HUES64 (cell line): Measurements from ENCODE around the gene CTLA4.

Experiments used
- H3K27ac ChIP-seq: 2 replicates; pipeline ENCODE4 v1.7.0; 2013; ENCODE audit warnings: low read depth, low read length, inconsistent platforms
- H3K27me3 ChIP-seq: 2 replicates; pipeline ENCODE4 v1.6.1; 2013; ENCODE audit warnings: mild to moderate bottlenecking, low read length; ENCODE audit not compliant: insufficient read depth
- H3K36me3 ChIP-seq: 2 replicates; pipeline ENCODE4 v1.6.1; 2013; ENCODE audit warnings: mild to moderate bottlenecking, low read length; ENCODE audit not compliant: insufficient read depth
- H3K4me1 ChIP-seq: 2 replicates; pipeline ENCODE4 v1.6.1; 2013; ENCODE audit warnings: mild to moderate bottlenecking, low read length, moderate library complexity; ENCODE audit not compliant: insufficient read depth
- H3K4me3 ChIP-seq: 2 replicates; pipeline ENCODE4 v1.5.1; 2013; ENCODE audit warnings: mild to moderate bottlenecking, low read length, moderate library complexity
- H3K9ac ChIP-seq: 2 replicates; pipeline ENCODE4 v1.6.1; 2013; ENCODE audit warnings: mild to moderate bottlenecking, low read depth, low read length
- H3K9me3 ChIP-seq: 2 replicates; pipeline ENCODE4 v1.6.1; 2013; ENCODE audit warnings: low read depth, low read length; ENCODE audit not compliant: insufficient read depth
- WGBS: fragments of 150-250, 120-280 bp; methylation state at CpG from one replicate; pipeline ENCODE4 v1.1.7; 2013; ENCODE audit warnings: missing lambda C conversion rate; 5-methylcytosine and 5-hydroxymethylcytosine counted together

The CTLA4 gene

DNA sequence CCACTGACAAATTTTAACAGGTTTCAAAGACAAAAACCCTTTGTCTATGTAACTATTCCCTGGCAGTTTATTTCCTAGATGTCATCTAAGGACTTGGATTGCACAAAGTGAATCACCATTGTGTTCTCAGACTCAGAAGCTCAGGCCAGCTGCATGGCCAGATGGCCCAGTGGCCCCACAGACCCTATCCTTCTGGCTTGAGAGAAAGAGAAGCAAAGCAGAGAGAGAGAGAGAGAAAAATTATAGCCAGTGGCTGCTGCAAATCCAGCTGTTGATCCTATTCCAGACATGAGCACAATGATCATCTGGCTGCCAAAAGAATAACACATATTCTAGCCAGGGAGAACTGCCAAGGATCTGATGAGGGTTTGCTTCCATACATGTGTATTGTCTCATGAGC, 25.8 kb downstream of the CTLA4 start:
- no peaks in the 10 kb centered on the region for H3K4me1 ChIP-seq
- H3K4me3 ChIP-seq: no peak overlapping the region
- H3K27me3 ChIP-seq: no peaks in the 10 kb centered on the region
- H3K9me3 ChIP-seq: no peaks in the 10 kb centered on the region
- H3K27ac ChIP-seq: no peak overlapping the region
- no peak overlapping the region for H3K9ac ChIP-seq
- H3K36me3 ChIP-seq: no peaks in the 10 kb centered on the region

DNA sequence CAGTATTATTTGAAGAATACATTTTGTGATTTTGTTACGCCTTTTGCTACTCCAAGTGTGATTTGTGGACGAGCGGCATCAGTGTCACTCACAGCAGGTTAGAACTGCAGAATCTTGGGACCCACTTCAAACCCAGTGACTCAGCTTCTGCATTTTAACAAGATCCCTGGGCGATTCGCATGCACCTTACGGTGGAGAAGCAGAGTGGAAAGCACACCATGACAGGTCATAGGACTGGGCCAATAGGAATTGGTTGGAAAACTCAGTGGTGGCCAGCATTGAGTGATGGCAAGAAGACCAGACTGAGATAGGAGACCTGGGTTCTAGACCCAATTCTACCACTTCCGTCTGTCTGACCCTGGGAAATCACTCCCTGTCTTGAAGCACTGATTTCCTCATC, 26.3 kb downstream of the CTLA4 start:
- no peak overlapping the region for H3K4me3 ChIP-seq
- no peak overlapping the region for H3K9ac ChIP-seq
- no peaks in the 10 kb centered on the region for H3K4me1 ChIP-seq
- H3K27ac ChIP-seq: no peak overlapping the region
- no peaks in the 10 kb centered on the region for H3K27me3 ChIP-seq
- H3K9me3 ChIP-seq: no peaks in the 10 kb centered on the region
- no peaks in the 10 kb centered on the region for H3K36me3 ChIP-seq
- WGBS: 96% methylated on average over 7 of the region's 7 CpGs

DNA sequence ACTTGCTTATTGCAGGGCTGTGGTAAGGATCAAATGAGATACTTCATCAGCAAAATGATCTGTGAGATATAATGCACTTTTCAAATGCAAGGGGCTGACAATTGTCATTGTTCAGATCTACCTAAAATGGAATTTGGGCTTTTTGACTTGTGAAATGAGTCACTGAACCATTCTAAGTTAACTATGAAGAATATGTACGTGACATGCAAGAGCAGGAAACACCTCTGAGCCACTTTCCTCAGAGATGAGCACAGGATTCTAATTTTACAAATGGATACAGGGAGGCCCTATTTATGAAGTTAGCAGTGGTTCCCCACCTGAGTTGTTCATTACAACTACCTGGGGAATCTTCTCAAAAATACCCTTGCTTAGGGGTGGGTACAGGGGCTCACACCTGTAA, 26.7 kb downstream of the CTLA4 start:
- no peaks in the 10 kb centered on the region for H3K4me1 ChIP-seq
- H3K27ac ChIP-seq: no peak overlapping the region
- 100% methylated on average over 1 of the region's 1 CpG for WGBS
- H3K27me3 ChIP-seq: no peaks in the 10 kb centered on the region
- H3K9ac ChIP-seq: no peak overlapping the region
- no peaks in the 10 kb centered on the region for H3K9me3 ChIP-seq
- no peaks in the 10 kb centered on the region for H3K36me3 ChIP-seq
- no peak overlapping the region for H3K4me3 ChIP-seq

DNA sequence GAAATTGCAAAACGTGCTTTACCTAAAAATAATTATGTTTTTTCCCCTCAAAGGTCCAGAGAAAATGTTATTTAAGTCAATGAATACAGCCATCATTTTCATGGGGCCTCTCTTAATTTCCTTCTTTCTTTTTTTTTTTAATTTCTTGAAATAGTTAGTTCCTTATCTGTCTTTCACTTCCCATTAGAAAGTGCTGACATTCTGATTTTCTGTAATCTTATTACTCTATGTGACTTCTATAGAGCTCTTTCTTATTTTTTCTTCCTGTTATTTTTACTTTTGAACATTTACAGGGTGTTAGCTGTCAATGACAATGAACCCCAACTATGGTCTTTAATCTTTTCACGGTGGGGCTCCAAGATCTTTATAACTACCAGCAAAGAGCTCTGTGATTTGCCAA, 30.0 kb downstream of the CTLA4 start:
- Histone ChIP-seq H3K4me3 (no peak overlapping the region), H3K27me3 (no peaks in the 10 kb centered on the region), H3K4me1 (no peaks in the 10 kb centered on the region), H3K27ac (no peak overlapping the region), H3K9me3 (peaks cover 11% of the 10 kb centered on the region), H3K9ac (no peak overlapping the region), H3K36me3 (no peaks in the 10 kb centered on the region)
- 98% methylated on average over 2 of the region's 2 CpGs for WGBS

DNA sequence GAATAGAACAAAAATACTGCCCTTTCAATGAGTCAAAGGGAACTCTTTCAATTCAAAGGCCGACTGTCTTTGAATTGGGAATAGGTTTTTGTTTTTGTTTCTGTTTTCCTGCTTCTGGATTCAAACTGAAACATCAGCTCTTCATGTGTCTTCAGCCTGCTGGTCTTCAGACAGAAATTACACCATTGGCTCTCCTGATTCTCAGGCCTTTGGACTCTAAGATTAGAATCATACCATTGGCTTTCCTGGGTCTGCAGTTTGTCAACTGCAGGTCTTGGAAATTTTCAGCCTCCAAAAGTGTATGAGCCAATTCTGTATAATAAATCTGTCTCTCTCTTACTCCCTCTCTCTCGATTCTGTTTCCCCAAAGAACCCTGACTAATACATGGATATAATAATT, 31.1 kb downstream of the CTLA4 start:
- Histone ChIP-seq H3K27me3 (no peaks in the 10 kb centered on the region), H3K27ac (no peak overlapping the region), H3K4me1 (no peaks in the 10 kb centered on the region), H3K9ac (no peak overlapping the region), H3K9me3 (peaks cover 18% of the 10 kb centered on the region), H3K36me3 (no peaks in the 10 kb centered on the region), H3K4me3 (no peak overlapping the region)
- WGBS: 88% methylated on average over 2 of the region's 2 CpGs

DNA sequence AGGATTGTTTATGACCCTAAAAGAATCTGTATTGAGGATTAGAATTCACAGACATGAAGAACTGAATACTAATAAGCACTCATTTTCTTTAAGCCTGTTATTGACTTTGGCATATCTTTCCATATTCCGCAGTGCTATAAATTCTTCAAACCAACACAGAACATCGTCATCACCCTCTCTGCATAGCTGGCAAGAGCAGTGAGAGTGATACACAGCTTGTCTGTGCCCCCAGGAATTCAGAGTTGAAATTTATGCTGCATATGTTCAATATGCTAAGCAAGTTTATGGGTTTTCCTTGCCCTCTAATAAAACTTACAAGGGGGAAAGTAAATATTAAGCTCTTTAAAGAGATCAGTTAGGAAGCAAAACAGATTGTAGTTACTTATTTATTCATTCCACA, 32.7 kb downstream of the CTLA4 start:
- Histone ChIP-seq H3K9me3 (peaks cover 18% of the 10 kb centered on the region), H3K4me3 (no peak overlapping the region), H3K4me1 (no peaks in the 10 kb centered on the region), H3K9ac (no peak overlapping the region), H3K27me3 (no peaks in the 10 kb centered on the region), H3K27ac (no peak overlapping the region), H3K36me3 (no peaks in the 10 kb centered on the region)
- WGBS: 90% methylated on average over 2 of the region's 2 CpGs

DNA sequence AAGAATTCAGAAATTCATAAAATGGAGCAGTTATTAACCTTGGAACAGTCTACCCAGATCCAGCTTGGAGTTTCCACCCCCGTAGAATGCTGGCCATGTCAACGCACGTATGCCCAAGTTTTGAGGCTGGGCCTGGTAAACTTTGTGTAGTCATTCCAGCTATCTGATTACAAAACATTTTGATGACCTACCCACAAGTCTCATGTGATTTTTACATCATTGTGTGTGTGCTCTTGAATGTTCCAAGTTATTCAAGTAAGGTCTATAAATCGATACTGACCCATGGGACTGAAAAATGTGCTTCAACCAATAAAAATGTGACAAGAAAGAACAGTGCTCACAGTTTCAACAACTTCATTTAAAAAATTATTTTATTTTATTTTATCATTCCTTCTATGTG, 36.5 kb downstream of the CTLA4 start:
- no peaks in the 10 kb centered on the region for H3K27me3 ChIP-seq
- no peak overlapping the region for H3K4me3 ChIP-seq
- no peak overlapping the region for H3K9ac ChIP-seq
- no peak overlapping the region for H3K27ac ChIP-seq
- H3K36me3 ChIP-seq: no peaks in the 10 kb centered on the region
- 96% methylated on average over 4 of the region's 4 CpGs for WGBS
- H3K9me3 ChIP-seq: peaks cover 18% of the 10 kb centered on the region
- no peaks in the 10 kb centered on the region for H3K4me1 ChIP-seq

DNA sequence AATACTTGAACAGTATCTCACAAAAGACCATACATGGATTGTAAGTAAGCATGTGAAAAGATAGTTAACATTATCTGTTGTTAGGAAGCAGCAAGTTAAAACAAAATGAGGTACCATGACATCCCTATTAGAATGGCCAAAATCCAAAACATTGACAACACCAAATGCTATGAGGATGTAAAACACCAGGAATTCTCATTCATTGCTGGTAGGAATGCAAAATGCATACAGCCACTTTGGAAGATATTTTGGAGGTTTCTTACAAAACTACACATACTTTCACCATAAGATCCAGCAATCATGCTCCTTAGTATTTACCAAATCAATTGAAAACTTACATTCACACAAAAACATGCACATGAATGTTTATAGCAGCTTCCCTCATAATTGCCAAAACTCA, 38.1 kb downstream of the CTLA4 start:
- Histone ChIP-seq H3K36me3 (no peaks in the 10 kb centered on the region), H3K4me1 (no peaks in the 10 kb centered on the region), H3K9ac (no peak overlapping the region), H3K27me3 (no peaks in the 10 kb centered on the region), H3K27ac (no peak overlapping the region), H3K4me3 (no peak overlapping the region), H3K9me3 (peaks cover 18% of the 10 kb centered on the region)

DNA sequence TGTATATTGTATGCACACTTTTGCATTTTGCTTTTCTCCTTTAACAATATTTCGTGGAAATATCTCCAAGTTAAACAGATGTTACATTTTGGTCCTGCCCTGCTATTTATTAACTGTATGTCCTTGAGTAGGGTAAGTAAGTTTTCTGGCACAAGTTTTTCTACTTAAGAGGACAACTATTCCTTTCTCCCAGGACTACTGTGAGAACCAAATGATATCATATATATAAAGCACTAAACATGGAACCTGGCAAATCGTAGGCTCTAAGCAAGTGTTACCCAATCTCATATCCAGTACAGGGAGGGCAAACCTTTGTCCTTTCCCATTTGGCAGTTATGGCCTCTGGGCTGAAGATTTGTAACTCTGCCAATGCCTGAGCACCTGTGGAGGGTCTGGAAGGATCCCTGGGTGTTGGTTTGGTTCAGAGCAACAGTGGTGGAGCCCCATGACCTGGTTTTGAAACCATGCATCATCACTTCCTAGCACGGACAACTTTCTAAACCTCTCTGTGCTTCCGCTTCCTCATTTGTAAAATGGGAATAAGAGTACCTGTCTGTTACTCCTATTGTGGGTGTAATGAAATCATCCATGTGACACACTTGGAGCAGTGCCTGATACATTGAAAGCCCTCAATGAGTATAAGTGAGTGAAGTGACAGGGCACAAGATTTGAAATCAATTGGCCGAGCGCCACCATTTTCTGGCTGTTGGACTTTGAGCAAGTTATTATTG, 40.7 kb downstream of the CTLA4 start:
- WGBS: 95% methylated on average over 5 of the region's 6 CpGs
- Histone ChIP-seq H3K9ac (no peak overlapping the region), H3K9me3 (0 out of 2 replicates have a peak, but pooled peaks cover under 1% of the 10 kb centered on the region), H3K4me1 (no peaks in the 10 kb centered on the region), H3K4me3 (no peak overlapping the region), H3K27me3 (no peaks in the 10 kb centered on the region), H3K36me3 (no peaks in the 10 kb centered on the region), H3K27ac (no peak overlapping the region)

DNA sequence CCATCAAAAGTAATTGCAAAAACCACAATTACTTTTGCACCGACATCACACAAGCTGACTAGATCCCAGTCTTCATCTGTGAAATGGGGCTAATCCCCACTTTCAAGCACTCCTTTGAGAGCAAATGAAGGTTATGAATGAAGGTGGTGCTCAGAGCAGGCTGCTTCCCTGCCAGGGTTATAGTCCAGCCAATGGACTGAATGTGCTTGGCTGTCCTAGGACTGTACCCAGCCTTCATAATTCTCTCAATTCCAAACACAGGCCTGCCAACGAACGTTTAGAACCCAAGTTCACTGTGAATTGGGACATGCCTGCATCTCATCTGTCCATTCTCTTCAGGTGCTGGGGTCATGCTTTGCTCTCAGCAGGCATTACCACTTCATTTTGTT, 41.2 kb downstream of the CTLA4 start:
- Histone ChIP-seq H3K4me1 (no peaks in the 10 kb centered on the region), H3K4me3 (no peak overlapping the region), H3K27ac (no peak overlapping the region), H3K9ac (no peak overlapping the region), H3K27me3 (no peaks in the 10 kb centered on the region), H3K9me3 (no peaks in the 10 kb centered on the region), H3K36me3 (no peaks in the 10 kb centered on the region)
- 89% methylated on average over 3 of the region's 3 CpGs for WGBS

DNA sequence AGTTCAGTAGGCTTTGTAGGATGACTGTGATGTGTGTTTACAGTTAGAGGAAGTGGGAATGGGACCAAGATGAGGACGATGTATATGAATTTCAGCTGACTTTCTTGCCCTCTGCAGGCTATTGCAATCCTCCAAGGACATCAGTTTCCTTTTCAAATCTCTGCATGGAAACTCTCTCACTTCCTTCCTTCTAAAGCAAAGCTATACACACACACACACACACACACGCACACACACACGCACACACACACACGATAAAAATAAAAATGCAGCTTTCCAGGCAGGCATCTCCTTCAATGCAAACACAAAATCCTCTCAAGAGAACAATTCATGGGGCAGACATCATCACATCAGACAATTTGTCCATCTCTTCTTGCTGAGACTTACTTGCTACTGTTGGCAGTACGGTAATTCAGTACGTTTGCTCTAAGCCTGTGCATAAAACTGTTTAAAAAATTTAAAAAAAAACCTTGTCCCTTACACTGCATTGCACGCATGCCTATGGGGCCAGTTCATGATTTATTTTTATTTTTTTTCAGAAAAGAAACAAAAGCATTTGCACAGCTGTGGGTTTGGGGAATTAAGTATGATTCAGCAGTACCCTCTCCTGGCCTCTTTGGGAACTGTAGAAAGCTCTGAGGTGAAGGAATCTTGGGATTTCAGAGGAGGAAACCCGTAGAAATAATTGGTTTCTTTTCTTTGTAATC, 41.8 kb downstream of the CTLA4 start:
- Histone ChIP-seq H3K4me3 (no peak overlapping the region), H3K27me3 (no peaks in the 10 kb centered on the region), H3K36me3 (no peaks in the 10 kb centered on the region), H3K9ac (no peak overlapping the region), H3K4me1 (no peaks in the 10 kb centered on the region), H3K9me3 (no peaks in the 10 kb centered on the region), H3K27ac (no peak overlapping the region)
- WGBS: 72% methylated on average over 6 of the region's 8 CpGs
